Measurements from ENCODE around the gene EEF1AKMT1.

The EEF1AKMT1 gene

GRCh38 chr13:20773194-20774080 lies at the start of gene EEF1AKMT1:
EEF1AKMT1 (minus strand) TSS chr13:20773961; CDS start chr13:20757598, 16,363 bp downstream.
- DNase-seq = peak; percentile 59

- no peak for DNase-seq
Measured at GRCh38 chr13:20823071-20823470, 49.3 kb upstream of the EEF1AKMT1 start.

DNA sequence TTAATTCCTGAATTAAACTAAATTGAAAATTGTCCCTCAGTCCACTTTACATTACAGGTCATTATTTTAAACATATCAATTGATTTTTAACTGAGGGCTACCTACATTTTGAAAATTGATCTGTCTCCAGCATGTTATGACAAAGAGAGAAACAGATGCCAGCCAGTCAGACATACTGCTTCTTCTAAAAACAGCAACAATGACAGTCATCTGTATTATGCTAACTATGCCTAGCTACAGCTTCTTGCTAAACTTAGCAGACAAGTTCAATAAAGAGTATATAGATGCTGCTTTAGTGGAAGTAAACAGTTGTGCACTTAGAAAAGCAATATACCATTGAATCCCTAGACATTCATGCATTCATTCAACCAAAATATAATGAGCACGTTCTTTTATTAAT lies 48.6 kb upstream of the EEF1AKMT1 start:
- no peak for DNase-seq

DNA sequence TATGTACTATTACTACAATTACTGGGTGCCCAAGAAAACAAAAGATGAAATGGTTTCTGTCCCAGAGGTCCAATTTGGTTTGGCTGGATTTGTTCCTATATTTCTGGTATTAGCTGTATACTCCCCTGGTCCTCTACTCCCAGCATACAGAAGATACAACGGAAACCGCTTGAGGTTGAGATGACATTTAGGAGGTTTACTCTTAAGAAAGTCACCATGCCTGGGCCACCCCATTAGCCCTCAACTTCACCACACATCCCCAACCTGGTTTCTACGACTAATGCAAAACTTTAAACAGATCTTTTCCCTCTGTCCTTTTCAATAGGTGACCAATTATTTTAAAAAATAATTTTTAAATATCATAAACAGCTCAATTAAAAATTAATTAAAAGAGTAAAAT lies 46.0 kb upstream of the EEF1AKMT1 start:
- DNase-seq = no peak

GRCh38 chr13:20815464-20815863 lies 41.7 kb upstream of the EEF1AKMT1 start:
- no peak for DNase-seq

GRCh38 chr13:20814224-20814910 lies 40.6 kb upstream of the EEF1AKMT1 start:
- no peak for DNase-seq

DNA sequence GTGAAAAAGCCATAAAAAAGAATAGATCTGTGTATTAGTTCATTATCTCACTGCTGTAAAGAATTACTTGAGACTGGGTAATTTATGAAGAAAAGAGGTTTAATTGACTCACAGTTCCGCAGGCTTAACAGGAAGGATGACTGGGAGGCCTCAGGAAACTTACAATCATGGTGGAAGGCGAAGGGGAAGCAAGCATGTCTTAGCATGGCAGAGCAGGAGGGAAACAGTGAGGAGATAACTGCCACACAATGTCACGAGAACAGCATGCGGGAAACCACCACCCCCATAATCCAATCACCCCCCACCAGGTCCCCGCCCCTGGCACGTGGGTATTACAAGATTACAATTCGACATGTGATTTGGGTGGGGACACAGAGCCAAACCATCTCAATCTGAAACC lies 39.1 kb upstream of the EEF1AKMT1 start:
- DNase-seq = no peak

GRCh38 chr13:20810808-20811207 lies 37.0 kb upstream of the EEF1AKMT1 start:
- no peak for DNase-seq

- no peak for DNase-seq
Measured at GRCh38 chr13:20808874-20809273, 35.1 kb upstream of the EEF1AKMT1 start.

- DNase-seq = no peak
Measured at GRCh38 chr13:20803180-20803965, 29.6 kb upstream of the EEF1AKMT1 start.

GRCh38 chr13:20801707-20802106 lies 27.9 kb upstream of the EEF1AKMT1 start:
- DNase-seq = no peak

DNA sequence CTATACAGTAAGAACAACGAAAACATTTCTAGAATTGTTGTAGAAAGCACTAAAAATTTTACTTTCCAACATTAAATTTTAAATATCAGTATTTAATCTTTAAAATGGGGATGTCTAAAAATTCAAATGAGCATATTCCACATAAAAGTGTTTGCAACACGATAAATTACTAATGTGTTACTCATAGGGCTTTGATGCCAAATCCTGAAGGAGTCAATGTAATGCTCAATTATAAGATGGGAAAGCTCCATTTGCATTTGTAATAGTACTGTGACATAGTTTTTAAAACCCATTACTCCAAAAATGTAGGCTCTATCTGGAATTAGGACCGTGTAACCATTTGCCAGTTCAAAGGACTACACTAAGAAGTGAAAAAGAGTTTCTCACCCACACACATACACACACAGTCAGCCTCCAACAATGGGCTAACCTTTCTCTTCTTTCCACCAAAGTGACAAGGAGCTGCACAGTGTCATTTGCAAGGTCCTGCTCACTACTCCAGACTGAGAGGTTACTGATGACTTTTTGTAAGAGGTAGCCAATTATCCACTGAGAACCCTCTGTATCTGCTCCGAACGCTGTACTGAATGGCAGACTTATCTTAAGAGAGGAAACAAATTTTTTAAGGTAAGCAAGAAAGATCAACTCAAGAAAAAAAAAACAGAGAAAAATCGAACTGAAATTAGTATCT lies 26.1 kb upstream of the EEF1AKMT1 start:
- DNase-seq = no peak

DNA sequence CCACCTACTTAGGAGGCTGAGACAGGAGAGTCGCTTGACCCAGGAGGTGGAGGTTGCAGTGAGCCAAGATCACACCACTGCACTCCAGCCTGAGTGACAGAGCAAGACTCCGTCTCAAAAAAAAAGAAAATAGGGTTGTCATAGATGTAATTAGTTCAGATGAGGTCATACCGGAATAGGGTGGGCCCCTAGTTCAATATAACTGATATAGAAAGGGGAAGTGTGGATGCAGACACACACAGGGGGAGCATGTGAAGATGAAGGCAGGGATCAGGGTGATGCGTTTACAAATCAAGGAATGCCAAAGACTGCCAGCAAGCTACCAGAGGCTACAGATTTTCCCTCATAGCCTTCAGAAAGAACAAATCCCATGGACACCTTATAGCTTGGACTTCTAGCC lies 24.3 kb upstream of the EEF1AKMT1 start:
- DNase-seq = peak; percentile 76

GRCh38 chr13:20796791-20797508 lies 23.2 kb upstream of the EEF1AKMT1 start:
- no peak for DNase-seq

DNA sequence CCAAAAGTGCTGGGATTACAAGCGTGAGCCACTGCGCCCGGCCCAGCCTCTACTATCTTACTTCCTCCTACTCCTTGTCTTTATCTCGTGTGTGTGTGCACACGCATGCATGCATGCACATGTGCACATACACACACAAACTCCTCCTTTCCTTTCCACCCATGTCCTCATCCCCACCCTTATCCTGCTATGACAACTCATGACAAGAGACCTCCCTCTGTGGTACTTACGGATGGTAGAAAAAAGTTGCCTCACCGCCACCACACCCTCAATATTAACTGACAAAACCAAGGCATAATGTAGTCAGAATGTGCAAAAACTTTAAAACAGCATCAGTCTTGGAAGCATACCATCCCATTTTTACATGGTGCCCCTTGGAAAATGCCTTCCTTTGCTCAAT lies 15.9 kb upstream of the EEF1AKMT1 start:
- no peak for DNase-seq

DNA sequence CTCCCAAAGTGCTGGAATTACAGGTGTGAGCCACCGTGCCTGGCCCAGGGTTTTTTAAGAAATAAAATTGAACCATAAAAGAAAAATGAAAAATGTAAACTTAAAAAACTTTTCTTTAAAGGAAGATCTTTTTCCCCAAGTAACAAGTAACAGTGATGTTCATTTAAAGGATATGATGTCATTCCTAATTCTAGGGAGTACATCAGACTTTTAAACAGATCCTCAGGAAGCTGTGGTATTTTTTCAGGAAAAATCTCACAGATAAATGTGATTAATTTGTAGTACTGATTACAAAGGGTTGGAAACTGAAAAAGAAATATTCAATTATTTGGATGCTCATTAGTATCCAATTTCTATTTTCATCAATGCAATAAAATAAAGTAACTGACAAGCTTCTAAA lies 14.6 kb upstream of the EEF1AKMT1 start:
- no peak for DNase-seq

- no peak for DNase-seq
Measured at GRCh38 chr13:20787180-20787579, 13.4 kb upstream of the EEF1AKMT1 start.

DNA sequence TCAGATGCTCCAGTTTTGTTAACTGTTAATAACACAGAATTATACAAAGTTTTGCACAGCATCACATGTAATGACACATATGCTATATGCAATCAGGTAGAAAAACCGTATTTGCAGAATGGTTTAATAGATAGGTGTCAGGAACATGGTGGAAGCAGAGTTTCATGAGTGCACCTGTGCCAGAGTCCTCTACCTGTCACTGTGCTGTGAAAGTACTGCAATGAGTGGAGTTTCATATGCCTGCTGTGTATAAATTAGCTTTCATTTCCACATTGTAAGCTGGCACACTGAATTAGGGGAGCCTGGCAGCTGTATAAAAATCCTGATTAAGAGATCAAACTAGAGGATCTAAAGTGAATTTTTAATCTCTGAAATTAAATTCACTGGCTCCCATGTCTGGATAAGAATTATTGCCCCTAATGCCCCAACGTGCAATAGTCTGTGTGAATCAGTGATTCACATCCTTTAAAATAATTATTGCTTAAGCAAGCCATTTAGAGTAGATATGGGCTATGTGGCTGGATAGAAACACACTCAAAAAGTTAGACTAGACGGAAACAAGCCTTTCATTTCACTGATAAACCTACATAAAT lies 8.5 kb upstream of the EEF1AKMT1 start:
- DNase-seq = no peak

- DNase-seq = no peak
Measured at GRCh38 chr13:20780317-20780716, 6.6 kb upstream of the EEF1AKMT1 start.

- no peak for DNase-seq
Measured at GRCh38 chr13:20779405-20779804, 5.6 kb upstream of the EEF1AKMT1 start.

- no peak for DNase-seq
Measured at GRCh38 chr13:20778311-20778710, 4.5 kb upstream of the EEF1AKMT1 start.

DNA sequence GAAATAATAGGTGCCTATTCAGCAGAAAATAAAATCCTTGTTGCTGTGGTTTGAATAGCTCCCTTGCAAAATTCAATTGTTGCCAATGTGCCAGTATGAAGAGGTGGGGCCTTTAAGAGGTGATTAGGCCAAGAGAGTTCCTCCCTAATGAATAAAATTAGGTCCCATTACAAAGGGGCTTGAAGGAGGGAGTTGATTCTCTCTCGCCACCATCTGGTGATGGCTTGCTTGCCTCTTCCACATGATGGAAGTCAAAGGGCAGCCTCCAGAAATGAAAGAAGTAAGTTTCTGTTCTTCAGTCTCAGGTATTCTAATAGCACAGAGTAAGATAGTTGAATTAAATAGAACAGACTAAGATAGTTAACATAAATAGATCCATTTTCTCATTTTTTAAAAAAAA lies 3.0 kb upstream of the EEF1AKMT1 start:
- DNase-seq = no peak

All from SIG-M5 (cell line).